GM08714 (cell line): ENCODE data around the gene VOPP1.
"Not testable (repeated sequence)": the region's sequence is repeated elsewhere in the genome, so short reads cannot be mapped to it uniquely, and the experiment has no call there.

Experiments
- H3K4me3 ChIP-seq: fragments of 200-500 bp; sonication (Bioruptor generic); 2 replicates; pipeline ENCODE4 v1.5.1; 2014; ENCODE audit warnings: mild to moderate bottlenecking, low read length, inconsistent platforms
- ZNF274 ChIP-seq: IDR thresholded peaks from 2 replicates; pipeline ENCODE4 v1.6.1; 2012; ENCODE audit warnings: mild to moderate bottlenecking, low read depth, low read length

Gene VOPP1

DNA sequence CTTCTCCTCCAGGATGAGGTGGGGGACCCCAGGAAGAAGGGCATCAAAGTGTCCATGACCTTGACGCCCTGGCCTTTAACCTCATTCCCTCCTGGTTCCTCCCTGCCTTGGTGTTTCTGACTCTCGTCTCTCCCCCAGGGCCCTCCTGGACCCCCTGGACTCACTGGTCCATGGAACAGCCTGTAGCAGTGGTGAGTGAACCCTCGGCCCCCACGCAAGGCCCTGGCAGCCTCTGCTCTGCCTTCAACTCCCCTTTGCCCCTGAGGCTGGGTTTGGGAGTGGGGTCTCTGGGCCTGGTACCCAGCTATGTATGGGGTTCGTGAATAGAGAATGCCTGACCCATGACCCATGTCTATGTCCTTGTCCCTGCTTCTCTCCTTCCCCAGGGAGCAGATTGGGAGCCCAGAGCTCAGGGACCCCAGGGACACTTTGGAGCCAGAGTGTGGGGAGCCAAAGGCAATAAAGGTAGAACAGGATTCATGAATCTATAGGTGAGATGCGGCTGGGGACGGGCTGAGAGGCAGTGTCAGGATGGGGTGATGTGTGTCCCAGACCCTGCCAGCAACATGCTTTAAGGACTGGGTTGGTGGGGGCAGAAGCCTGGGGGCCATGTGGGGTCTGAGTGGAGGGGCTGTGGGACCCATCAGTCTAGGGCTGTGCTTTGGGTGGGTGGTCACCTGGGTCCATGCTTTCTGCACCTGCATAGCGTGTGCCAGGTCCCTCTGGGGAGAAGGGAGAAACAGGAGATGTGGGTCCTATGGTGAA is 18.4 kb upstream of the VOPP1 start:
- TF ChIP-seq ZNF274, result no peak
- H3K4me3 ChIP-seq, result no peak overlapping the region

DNA sequence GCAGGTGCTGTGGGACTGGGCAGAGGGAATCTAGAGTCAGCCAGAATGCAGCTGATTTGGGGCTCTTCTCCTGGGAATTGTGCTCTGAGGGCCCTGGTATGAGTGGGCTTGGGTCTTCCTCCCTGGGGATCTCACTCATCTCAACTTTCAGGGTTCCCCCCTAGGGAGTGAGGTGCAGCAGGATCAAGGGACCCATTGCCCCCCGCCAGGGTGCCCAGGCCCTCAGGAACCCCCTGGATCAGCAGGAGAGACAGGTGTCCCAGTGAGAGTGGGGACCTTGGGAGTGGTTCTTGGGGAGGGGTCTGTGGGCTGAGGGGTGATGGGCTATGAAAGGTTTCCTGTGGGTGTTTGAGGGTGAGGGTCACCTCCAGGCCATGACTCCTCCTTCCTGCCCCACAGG is 17.6 kb upstream of the VOPP1 start:
- no peak overlapping the region for H3K4me3 ChIP-seq
- no peak for TF ChIP-seq ZNF274

DNA sequence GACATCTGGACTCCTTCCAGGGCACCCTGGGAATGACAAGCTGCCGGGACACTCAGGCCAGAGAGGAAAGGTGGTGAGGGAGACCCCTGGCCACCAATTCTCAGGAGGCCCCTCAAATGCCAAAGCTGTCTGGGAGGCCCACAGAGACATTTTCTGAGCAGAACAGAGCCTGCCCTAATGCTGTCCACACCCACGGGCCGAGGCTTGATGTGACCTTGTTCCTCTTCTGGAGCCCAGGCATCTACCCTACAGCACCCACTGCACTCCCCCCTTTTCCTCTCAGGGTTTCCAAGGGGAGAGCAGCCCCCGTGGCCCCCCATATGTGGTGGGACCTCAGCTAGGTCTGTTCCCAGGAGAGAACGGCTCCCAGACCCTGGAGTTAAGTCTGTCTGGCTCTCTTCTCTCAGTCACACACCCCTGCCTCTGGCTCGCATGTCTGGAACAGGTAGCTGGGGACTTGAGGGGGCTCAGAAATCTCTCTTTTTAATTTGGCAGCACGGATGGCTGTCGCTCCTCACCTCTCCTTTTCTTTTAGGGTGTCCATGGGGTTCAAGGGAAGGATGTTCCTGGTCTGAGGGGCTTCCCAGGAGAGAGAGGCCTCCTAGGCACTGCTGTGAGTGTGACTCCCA is 16.8 kb upstream of the VOPP1 start:
- TF ChIP-seq ZNF274, result no peak
- no peak overlapping the region for H3K4me3 ChIP-seq

DNA sequence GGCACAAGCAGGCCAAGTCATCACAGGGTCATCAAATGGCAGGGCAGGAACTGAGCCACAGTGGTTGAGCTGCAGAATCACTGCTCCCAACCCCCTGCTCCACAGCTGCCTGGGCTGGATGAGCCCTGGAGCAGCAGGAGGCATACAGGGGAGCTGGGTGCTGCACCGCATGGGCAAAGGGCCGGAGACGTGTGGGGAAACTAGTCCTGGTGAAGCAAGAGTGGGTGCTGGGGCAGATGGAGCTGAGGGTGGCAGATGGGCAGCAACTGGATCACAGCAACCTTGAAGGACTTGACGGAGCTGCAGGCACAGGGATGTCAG is 16.0 kb upstream of the VOPP1 start:
- H3K4me3 ChIP-seq, result no peak overlapping the region
- no peak for TF ChIP-seq ZNF274

DNA sequence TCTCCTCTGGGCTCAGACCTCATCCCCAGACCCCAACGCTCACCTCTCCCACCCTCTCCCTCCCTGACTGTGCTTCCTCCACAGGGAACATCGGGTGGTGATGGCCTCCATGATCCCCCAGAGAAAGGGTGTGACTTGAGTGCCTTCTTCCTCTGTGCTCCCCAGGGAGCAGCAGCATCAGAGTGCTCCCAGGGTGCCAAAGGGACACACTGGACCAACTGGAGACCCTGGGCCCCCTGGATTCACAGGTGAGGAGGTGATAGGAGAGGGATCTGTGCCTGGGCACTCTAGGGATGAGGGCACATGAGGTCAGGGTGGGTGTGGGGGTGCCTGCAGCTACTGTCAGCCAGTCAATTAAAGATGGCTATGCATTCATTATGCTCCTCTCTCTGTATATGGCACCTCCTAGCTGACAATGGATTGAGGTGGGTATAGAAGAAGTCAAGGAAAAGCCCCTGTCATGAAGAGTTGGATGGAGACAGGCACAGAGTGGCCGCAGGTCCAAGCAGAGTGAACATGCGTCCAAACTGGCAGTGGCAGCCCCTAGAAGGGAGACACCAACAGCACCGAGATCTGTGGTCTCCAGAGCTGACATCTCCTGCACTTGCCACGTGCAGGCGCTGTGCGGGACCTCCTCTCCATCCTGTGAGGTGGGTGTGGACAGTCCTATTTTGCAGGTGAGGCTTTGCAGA is 15.5 kb upstream of the VOPP1 start:
- H3K4me3 ChIP-seq, result no peak overlapping the region
- no peak for TF ChIP-seq ZNF274

DNA sequence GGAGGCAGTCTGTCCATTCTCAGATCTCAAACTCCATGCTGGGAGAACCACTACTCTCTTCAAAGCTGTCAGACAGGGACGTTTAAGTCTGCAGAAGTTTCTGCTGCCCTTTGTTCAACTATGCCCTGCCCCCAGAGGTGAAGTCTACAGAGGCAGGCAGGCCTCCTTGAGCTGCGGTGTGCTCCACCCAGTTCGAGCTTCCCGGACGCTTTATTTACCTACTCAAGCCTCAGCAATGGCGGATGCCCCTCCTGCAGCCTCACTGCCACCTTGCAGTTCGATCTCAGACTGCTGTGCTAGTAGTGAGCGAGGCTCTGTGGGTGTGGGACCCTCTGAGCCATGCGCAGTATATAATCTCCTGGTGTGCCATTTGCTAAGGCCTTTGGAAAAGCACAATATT is 10.4 kb upstream of the VOPP1 start:
- H3K4me3 ChIP-seq, result not testable (repeated sequence)

DNA sequence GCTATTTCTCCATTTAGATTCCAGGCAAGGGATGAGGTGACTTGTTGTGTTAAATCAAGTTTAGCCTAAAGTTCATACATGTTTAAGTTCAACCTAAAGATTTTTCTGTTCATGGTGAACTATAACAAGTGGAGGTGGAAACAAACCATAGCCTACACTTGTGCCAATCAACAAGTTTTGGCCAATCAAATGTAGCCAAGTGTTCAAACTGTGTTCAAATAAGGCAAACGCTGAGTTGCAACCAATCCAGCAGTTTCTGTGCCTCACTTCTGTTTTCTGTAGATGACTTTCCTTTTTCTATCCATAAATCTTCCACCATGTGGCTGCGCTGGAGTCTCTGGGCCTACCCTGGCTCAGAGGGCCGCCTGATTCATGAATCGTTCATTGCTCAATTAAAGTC is 4.5 kb upstream of the VOPP1 start:
- no peak for TF ChIP-seq ZNF274
- H3K4me3 ChIP-seq, result no peak overlapping the region

DNA sequence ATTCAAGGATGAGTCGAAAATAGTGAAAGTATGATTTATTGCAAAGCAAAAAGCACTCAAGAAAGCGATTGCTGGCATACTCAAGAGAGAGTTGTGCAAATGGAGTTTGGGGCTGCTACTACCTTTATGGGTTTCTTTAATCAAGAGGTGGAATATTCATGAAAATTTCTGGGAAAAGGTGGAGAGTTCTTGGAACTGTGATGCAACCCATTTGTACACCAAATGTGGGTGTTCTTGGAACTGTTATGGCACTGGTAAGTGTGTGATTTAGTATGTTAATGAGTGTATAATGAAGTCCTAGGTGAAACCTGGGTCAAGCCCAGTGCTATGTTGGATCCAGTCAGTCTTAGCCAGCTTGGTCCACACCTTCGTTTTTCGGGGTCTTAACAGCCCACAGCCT is 3.4 kb upstream of the VOPP1 start:
- TF ChIP-seq ZNF274, result no peak
- no peak overlapping the region for H3K4me3 ChIP-seq

DNA sequence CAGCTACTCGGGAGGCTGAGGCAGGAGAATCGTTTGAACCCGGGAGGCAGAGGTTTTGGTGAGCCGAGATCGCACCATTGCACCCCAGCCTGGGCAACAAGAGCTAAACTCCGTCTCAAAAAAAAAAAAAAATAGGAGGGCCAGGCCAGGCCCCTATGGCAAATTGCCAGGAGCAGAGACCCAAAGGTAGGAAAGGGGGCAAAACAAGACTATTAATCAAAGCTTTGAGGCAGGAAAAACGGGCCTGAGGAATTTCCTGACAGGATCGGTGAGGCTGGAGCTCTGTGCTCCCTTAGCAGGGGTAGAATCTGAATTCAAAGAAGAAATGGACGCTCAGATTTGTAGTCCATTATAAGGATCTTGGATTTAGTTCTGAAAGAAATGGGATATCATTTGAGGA is 2.8 kb upstream of the VOPP1 start:
- TF ChIP-seq ZNF274, result no peak
- H3K4me3 ChIP-seq, result no peak overlapping the region

DNA sequence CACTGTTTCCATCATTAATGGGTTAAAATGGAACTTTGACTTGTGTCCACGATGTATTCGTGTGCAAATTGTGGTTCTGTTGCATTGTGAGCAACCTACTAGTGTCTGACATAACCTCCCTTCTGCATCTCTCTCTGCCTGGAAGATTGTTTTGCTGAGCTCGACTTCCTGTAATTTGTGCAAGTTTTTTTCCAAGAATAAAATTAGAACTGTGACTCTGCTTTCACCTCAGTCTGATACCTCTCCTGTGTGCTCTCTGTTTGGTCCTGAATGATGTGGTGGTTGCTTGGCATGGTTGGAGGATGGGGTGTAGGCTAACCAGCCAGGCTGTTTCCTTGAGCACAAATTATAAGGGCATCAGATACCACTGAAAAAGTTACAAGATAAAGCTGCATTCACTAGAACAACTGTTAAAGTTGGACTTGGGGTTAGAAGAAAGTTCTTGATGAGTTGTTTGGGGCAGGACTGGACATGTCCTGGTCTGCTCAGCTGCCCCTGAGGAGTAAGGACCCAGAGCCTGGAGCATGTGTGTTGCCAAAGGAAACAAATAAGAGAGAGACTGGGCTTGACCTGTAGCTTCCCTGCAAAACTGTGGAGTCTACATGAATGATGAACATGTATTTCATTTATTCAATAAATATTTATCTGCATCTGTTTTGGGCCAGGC is 1.9 kb upstream of the VOPP1 start:
- H3K4me3 ChIP-seq, result peak overlapping the region; percentile 14; the same call in 1 of the 2 replicates
- TF ChIP-seq ZNF274, result no peak

DNA sequence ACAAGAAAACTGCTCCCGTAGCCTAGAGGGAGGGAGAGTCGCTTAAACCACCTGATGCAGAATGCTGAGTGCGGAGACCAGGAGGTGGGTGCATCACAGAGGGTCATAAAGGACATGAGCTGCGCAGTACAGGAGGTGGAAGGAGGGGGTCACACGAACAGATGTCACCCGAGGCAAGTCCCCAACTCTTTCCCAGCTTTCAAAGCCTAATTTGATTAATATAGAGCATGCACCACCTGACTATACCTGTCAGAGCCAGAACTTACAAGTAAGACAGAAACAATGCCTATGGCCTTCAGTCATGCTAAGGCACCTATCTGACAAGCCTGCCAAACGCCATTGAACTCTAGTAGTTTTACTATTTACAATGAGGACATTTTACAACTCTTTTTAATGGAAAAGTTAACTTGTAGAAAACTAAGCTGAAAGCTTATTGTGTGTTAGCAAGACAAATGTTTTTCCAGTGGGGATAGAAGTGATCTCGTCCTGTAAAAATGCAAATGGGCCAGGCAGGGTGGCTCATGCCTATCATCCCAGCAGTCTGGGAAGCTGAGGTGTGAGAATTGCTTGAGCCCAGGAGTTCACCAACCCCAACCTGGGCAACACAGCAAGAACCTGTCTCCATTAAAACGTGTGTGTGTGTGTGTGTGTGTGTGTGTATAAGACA is 1.1 kb upstream of the VOPP1 start:
- H3K4me3 ChIP-seq, result peak overlapping the region; percentile 60; the same call in 1 of the 2 replicates
- no peak for TF ChIP-seq ZNF274

DNA sequence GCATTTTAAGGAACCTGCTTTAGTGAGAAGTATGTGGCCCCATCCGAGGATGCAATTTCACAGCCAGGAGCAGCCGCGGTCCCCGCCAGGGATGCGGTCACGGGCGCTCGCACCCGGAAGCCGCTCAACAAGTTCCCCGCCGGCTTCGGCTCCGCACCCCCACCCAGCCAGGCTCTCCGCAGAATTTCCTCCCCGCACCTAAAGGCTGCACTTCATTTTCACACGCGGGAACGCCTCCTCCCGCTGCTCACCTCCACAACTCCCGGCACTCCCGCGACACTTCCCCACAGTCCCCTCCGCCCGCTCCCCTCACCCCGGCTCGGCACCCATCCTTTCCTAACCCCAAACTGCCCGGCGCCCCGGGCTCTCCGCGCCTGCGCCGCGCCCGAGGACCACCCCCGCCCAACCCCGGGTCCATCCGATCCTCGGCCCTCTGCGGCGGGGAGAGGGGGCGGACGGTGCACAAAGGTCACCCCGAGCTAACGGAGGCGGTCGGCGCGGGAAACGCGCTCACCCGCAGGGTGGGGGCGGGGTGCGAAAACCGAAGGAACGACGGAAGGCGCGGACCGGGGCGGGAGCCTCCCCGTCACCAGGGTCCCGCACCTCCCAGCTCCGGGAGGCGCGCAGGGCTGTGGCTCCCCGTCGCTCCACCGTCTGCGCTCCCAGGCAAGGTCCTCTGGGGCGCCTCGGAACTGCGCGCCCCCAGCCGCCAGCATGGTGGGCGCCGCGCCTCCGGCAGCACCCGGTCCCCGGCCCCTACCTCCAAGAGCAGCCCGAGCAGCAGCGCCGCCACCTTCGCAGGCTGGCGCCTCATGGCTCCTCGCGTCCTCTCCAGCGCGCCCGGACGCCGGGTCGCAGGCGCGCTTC is 558 bp downstream of the VOPP1 start:
- no peak for TF ChIP-seq ZNF274
- H3K4me3 ChIP-seq, result peak overlapping the region; percentile 90

DNA sequence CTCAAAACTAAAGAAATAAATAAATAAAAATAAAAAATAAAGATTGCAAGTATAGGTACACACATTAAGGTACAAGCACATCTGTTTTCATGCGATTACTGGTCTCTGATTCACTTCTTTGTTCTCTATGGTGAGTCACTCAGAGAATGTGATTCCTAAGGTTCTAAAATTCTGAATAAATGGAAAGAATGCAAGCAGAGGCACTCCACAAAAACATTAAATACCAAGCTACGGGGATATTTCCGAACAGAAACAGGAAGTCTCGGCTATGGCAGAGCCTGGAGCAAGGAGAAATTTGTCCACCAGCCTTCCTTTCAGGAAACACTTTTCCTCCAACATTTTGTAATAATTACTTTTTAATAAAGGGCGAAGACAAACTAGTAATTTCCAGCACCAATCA is 1.4 kb downstream of the VOPP1 start:
- peak overlapping the region; percentile 90 for H3K4me3 ChIP-seq
- no peak for TF ChIP-seq ZNF274
